ENCODE results near the gene LARGE1.
"Not testable (repeated sequence)": the region's sequence is repeated elsewhere in the genome, so short reads cannot be mapped to it uniquely, and the experiment has no call there.

Gene LARGE1

GRCh38 chr22:33867118-33867866 lies 53.0 kb downstream of the LARGE1 start:
- intact Hi-C loops (cut with micrococcal nuclease) = no loop called here
- H3K9me3 Mint-ChIP-seq = no peaks in the 10 kb centered on the region
- no peak overlapping the region for H3K27ac Mint-ChIP-seq
- no peaks in the 10 kb centered on the region for H3K27me3 Mint-ChIP-seq
- no peak overlapping the region for H3K4me3 Mint-ChIP-seq
- peaks cover 5% of the 10 kb centered on the region for H3K4me1 Mint-ChIP-seq (ENCODE audit: low read depth)
- H3K36me3 Mint-ChIP-seq (ENCODE audit: low read depth) = no peaks in the 10 kb centered on the region

GRCh38 chr22:33866511-33866910 lies 53.8 kb downstream of the LARGE1 start:
- intact Hi-C loops (cut with micrococcal nuclease) = no loop called here
- no peak overlapping the region for H3K4me3 Mint-ChIP-seq
- H3K4me1 Mint-ChIP-seq (ENCODE audit: low read depth) = peaks cover 5% of the 10 kb centered on the region
- H3K36me3 Mint-ChIP-seq (ENCODE audit: low read depth) = no peaks in the 10 kb centered on the region
- no peaks in the 10 kb centered on the region for H3K9me3 Mint-ChIP-seq
- no peaks in the 10 kb centered on the region for H3K27me3 Mint-ChIP-seq
- H3K27ac Mint-ChIP-seq = no peak overlapping the region

- Mint-ChIP-seq H3K27me3 (no peaks in the 10 kb centered on the region), H3K9me3 (no peaks in the 10 kb centered on the region), H3K4me3 (no peak overlapping the region), H3K36me3 (ENCODE audit: low read depth) (no peaks in the 10 kb centered on the region), H3K27ac (no peak overlapping the region), H3K4me1 (ENCODE audit: low read depth) (peaks cover 5% of the 10 kb centered on the region)
- intact Hi-C loops (cut with micrococcal nuclease) = no loop called here
Measured at GRCh38 chr22:33865996-33866395, 54.3 kb downstream of the LARGE1 start.

- no peaks in the 10 kb centered on the region for H3K27me3 Mint-ChIP-seq
- H3K4me1 Mint-ChIP-seq (ENCODE audit: low read depth) = peaks cover 5% of the 10 kb centered on the region
- H3K9me3 Mint-ChIP-seq = no peaks in the 10 kb centered on the region
- intact Hi-C loops (cut with micrococcal nuclease) = no loop called here
- H3K27ac Mint-ChIP-seq = no peak overlapping the region
- H3K36me3 Mint-ChIP-seq (ENCODE audit: low read depth) = no peaks in the 10 kb centered on the region
- no peak overlapping the region for H3K4me3 Mint-ChIP-seq
Measured at GRCh38 chr22:33865248-33865647, 55.0 kb downstream of the LARGE1 start.

GRCh38 chr22:33864723-33865130 lies 55.5 kb downstream of the LARGE1 start:
- Mint-ChIP-seq H3K4me3 (no peak overlapping the region), H3K4me1 (ENCODE audit: low read depth) (peaks cover 5% of the 10 kb centered on the region), H3K36me3 (ENCODE audit: low read depth) (no peaks in the 10 kb centered on the region), H3K27ac (no peak overlapping the region), H3K9me3 (no peaks in the 10 kb centered on the region), H3K27me3 (no peaks in the 10 kb centered on the region)
- intact Hi-C loops (cut with micrococcal nuclease) = no loop called here

- intact Hi-C loops (cut with micrococcal nuclease) = no loop called here
- Mint-ChIP-seq H3K27ac (no peak overlapping the region), H3K4me3 (no peak overlapping the region), H3K36me3 (ENCODE audit: low read depth) (no peaks in the 10 kb centered on the region), H3K4me1 (ENCODE audit: low read depth) (peaks cover 5% of the 10 kb centered on the region), H3K9me3 (no peaks in the 10 kb centered on the region), H3K27me3 (no peaks in the 10 kb centered on the region)
Measured at GRCh38 chr22:33861216-33861875, 58.9 kb downstream of the LARGE1 start.

GRCh38 chr22:33860386-33860785 lies 59.9 kb downstream of the LARGE1 start:
- H3K4me3 Mint-ChIP-seq = no peak overlapping the region
- intact Hi-C loops (cut with micrococcal nuclease) = no loop called here
- H3K27ac Mint-ChIP-seq = no peak overlapping the region
- peaks cover 5% of the 10 kb centered on the region for H3K4me1 Mint-ChIP-seq (ENCODE audit: low read depth)
- H3K9me3 Mint-ChIP-seq = no peaks in the 10 kb centered on the region
- H3K27me3 Mint-ChIP-seq = no peaks in the 10 kb centered on the region
- no peaks in the 10 kb centered on the region for H3K36me3 Mint-ChIP-seq (ENCODE audit: low read depth)

- H3K36me3 Mint-ChIP-seq (ENCODE audit: low read depth) = no peaks in the 10 kb centered on the region
- no peaks in the 10 kb centered on the region for H3K4me1 Mint-ChIP-seq (ENCODE audit: low read depth)
- intact Hi-C loops (cut with micrococcal nuclease) = no loop called here
- H3K4me3 Mint-ChIP-seq = no peak overlapping the region
- no peak overlapping the region for H3K27ac Mint-ChIP-seq
- H3K27me3 Mint-ChIP-seq = no peaks in the 10 kb centered on the region
- no peaks in the 10 kb centered on the region for H3K9me3 Mint-ChIP-seq
Measured at GRCh38 chr22:33859311-33859710, 61.0 kb downstream of the LARGE1 start.

GRCh38 chr22:33858653-33859052 lies 61.6 kb downstream of the LARGE1 start:
- H3K4me3 Mint-ChIP-seq; H3K36me3 Mint-ChIP-seq (ENCODE audit: low read depth); H3K27me3 Mint-ChIP-seq; H3K9me3 Mint-ChIP-seq; H3K4me1 Mint-ChIP-seq (ENCODE audit: low read depth); intact Hi-C loops (cut with micrococcal nuclease); H3K27ac Mint-ChIP-seq: not testable (repeated sequence)

GRCh38 chr22:33857767-33858166 lies 62.5 kb downstream of the LARGE1 start:
- H3K27me3 Mint-ChIP-seq; H3K36me3 Mint-ChIP-seq (ENCODE audit: low read depth); H3K9me3 Mint-ChIP-seq; H3K27ac Mint-ChIP-seq; intact Hi-C loops (cut with micrococcal nuclease); H3K4me3 Mint-ChIP-seq; H3K4me1 Mint-ChIP-seq (ENCODE audit: low read depth): not testable (repeated sequence)

- Mint-ChIP-seq H3K4me3 (no peak overlapping the region), H3K27ac (no peak overlapping the region), H3K4me1 (ENCODE audit: low read depth) (peaks cover 7% of the 10 kb centered on the region), H3K27me3 (no peaks in the 10 kb centered on the region), H3K36me3 (ENCODE audit: low read depth) (no peaks in the 10 kb centered on the region), H3K9me3 (no peaks in the 10 kb centered on the region)
- intact Hi-C loops (cut with micrococcal nuclease) = no loop called here
Measured at GRCh38 chr22:33854724-33855123, 65.6 kb downstream of the LARGE1 start.

- Mint-ChIP-seq H3K36me3 (ENCODE audit: low read depth) (no peaks in the 10 kb centered on the region), H3K4me3 (peak overlapping the region; percentile 74), H3K27me3 (no peaks in the 10 kb centered on the region), H3K4me1 (ENCODE audit: low read depth) (peaks cover 7% of the 10 kb centered on the region), H3K27ac (peak overlapping the region; percentile 70), H3K9me3 (peaks cover 10% of the 10 kb centered on the region)
- intact Hi-C loops (cut with micrococcal nuclease) = no loop called here
Measured at GRCh38 chr22:33853200-33854097, 66.8 kb downstream of the LARGE1 start.

GRCh38 chr22:33851821-33852384 lies 68.4 kb downstream of the LARGE1 start:
- H3K27me3 Mint-ChIP-seq = no peaks in the 10 kb centered on the region
- peaks cover 22% of the 10 kb centered on the region for H3K9me3 Mint-ChIP-seq
- no peak overlapping the region for H3K27ac Mint-ChIP-seq
- peaks cover 7% of the 10 kb centered on the region for H3K4me1 Mint-ChIP-seq (ENCODE audit: low read depth)
- H3K4me3 Mint-ChIP-seq = no peak overlapping the region
- H3K36me3 Mint-ChIP-seq (ENCODE audit: low read depth) = no peaks in the 10 kb centered on the region
- intact Hi-C loops (cut with micrococcal nuclease) = no loop called here

- Mint-ChIP-seq H3K27me3 (no peaks in the 10 kb centered on the region), H3K9me3 (peaks cover 26% of the 10 kb centered on the region), H3K27ac (no peak overlapping the region), H3K36me3 (ENCODE audit: low read depth) (no peaks in the 10 kb centered on the region), H3K4me3 (no peak overlapping the region), H3K4me1 (ENCODE audit: low read depth) (peaks cover 7% of the 10 kb centered on the region)
- intact Hi-C loops (cut with micrococcal nuclease) = no loop called here
Measured at GRCh38 chr22:33851240-33851639, 69.0 kb downstream of the LARGE1 start.

Data from dendritic cell treated with granulocyte-macrophage colony-stimulating factor and Interleukin-4, amounts not matched to agents 40 ng/mL and 50 ng/mL, for 4 days (primary cell).